ENCODE data around the gene ADCY7.
A peak's percentile ranks its signal among the peaks of the same experiment; 100 is the strongest.

The ADCY7 gene

GRCh38 chr16:50265260-50265659 is 1.1 kb upstream of the ADCY7 start:
- DNase-seq (ENCODE audit: low read depth, low spot score) = no peak
- H3K27ac ChIP-seq = no peak overlapping the region

GRCh38 chr16:50265716-50266336 is 525 bp upstream of the ADCY7 start:
- peak overlapping the region; percentile 16 for H3K27ac ChIP-seq
- no peak for DNase-seq (ENCODE audit: low read depth, low spot score)

GRCh38 chr16:50267151-50267631 is 840 bp downstream of the ADCY7 start:
- no peak for DNase-seq (ENCODE audit: low read depth, low spot score)
- H3K27ac ChIP-seq = no peak overlapping the region

- no peak overlapping the region for H3K27ac ChIP-seq
- DNase-seq (ENCODE audit: low read depth, low spot score) = no peak
These were observed 1.3 kb downstream of the ADCY7 start for GRCh38 chr16:50267651-50268050.

- DNase-seq (ENCODE audit: low read depth, low spot score) = no peak
- H3K27ac ChIP-seq = no peak overlapping the region
These were observed 2.0 kb downstream of the ADCY7 start for GRCh38 chr16:50268352-50268751.

- no peak for DNase-seq (ENCODE audit: low read depth, low spot score)
- no peak overlapping the region for H3K27ac ChIP-seq
These were observed 2.8 kb downstream of the ADCY7 start for GRCh38 chr16:50269061-50269705.

GRCh38 chr16:50269769-50270509 is 3.6 kb downstream of the ADCY7 start:
- no peak for DNase-seq (ENCODE audit: low read depth, low spot score)
- H3K27ac ChIP-seq = no peak overlapping the region

- no peak for DNase-seq (ENCODE audit: low read depth, low spot score)
- H3K27ac ChIP-seq = no peak overlapping the region
These were observed 4.3 kb downstream of the ADCY7 start for GRCh38 chr16:50270510-50271147.

- no peak overlapping the region for H3K27ac ChIP-seq
These were observed 5.0 kb downstream of the ADCY7 start for GRCh38 chr16:50271148-50272041.

GRCh38 chr16:50272111-50272571 is 5.8 kb downstream of the ADCY7 start:
- H3K27ac ChIP-seq = no peak overlapping the region
- no peak for DNase-seq (ENCODE audit: low read depth, low spot score)

More at GRCh38 chr16:50271148-50272041, 5.0 kb downstream of the ADCY7 start:
- no peak for DNase-seq (ENCODE audit: low read depth, low spot score)

GRCh38 chr16:50272687-50273381 is 6.5 kb downstream of the ADCY7 start:
- no peak overlapping the region for H3K27ac ChIP-seq
- DNase-seq (ENCODE audit: low read depth, low spot score) = no peak

- DNase-seq (ENCODE audit: low read depth, low spot score) = no peak
- H3K27ac ChIP-seq = no peak overlapping the region
These were observed 7.0 kb downstream of the ADCY7 start for GRCh38 chr16:50273382-50273690.

GRCh38 chr16:50273888-50274325 is 7.6 kb downstream of the ADCY7 start:
- no peak for DNase-seq (ENCODE audit: low read depth, low spot score)
- H3K27ac ChIP-seq = no peak overlapping the region

- no peak overlapping the region for H3K27ac ChIP-seq
- no peak for DNase-seq (ENCODE audit: low read depth, low spot score)
These were observed 8.2 kb downstream of the ADCY7 start for GRCh38 chr16:50274326-50275097.

- DNase-seq (ENCODE audit: low read depth, low spot score) = no peak
- H3K27ac ChIP-seq = no peak overlapping the region
These were observed 8.7 kb downstream of the ADCY7 start for GRCh38 chr16:50275098-50275415.

- no peak overlapping the region for H3K27ac ChIP-seq
These were observed 9.3 kb downstream of the ADCY7 start for GRCh38 chr16:50275428-50276325.

GRCh38 chr16:50276326-50276640 is 9.9 kb downstream of the ADCY7 start:
- DNase-seq (ENCODE audit: low read depth, low spot score) = no peak
- no peak overlapping the region for H3K27ac ChIP-seq

More at GRCh38 chr16:50275428-50276325, 9.3 kb downstream of the ADCY7 start:
- no peak for DNase-seq (ENCODE audit: low read depth, low spot score)
